SK-N-MC (cell line): ENCODE measurements around the gene RGS6.

Source experiments
- EZH2 ChIP-seq: fragments of 200-600 bp; sonication (generic); IDR thresholded peaks from one replicate; pipeline ENCODE4 v1.6.1; 2017; ENCODE audit warnings: antibody characterized with exemption
- FOXP2 ChIP-seq: optimal IDR thresholded peaks from 2 replicates; pipeline ENCODE3; 2011; ENCODE audit warnings: mild to moderate bottlenecking, moderate library complexity; ENCODE audit not compliant: insufficient read depth; ENCODE audit errors: extremely low read length, control extremely low read depth
- POLR2AphosphoS5 ChIP-seq: IDR thresholded peaks from 2 replicates; pipeline ENCODE4 v1.6.1; 2012; ENCODE audit warnings: mild to moderate bottlenecking, low read depth, low read length, borderline replicate concordance

DNA sequence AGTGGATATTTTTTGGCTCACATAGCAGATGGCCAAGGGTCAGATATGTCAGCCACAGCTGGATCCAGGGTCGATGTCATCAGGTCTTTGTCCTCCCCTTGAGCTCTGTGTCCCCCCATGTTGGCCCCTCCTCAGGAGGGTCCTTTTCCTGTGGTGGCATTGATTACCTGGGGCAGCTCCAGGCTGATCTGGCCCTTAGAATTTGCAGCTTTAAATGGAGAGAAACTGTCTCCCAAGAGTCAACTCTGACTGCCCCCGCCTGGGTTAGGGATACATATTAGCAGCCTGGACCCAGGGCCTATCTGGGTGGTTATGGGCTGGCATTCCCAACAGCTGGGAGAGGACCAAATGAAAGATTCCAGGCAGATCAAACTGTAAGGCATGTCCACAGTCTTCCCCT lies 330.5 kb downstream of the RGS6 start:
- TF ChIP-seq POLR2AphosphoS5: no peak
- TF ChIP-seq EZH2: no peak
- TF ChIP-seq FOXP2: no peak
